Epithelial cell of proximal tubule (primary cell): ENCODE measurements around the gene GATAD2B. TPM values are rescaled to one million over a fixed set of nuclear protein-coding genes. Genes with fewer than 3 reads are reported as not detected.

Source experiments
- DNase-seq: peaks from one replicate; pipeline ENCODE4 v3.0.0-alpha.2; 2011; ENCODE audit warnings: low read depth
- H3K4me3 ChIP-seq: 2 replicates; pipeline ENCODE4 v1.5.1; 2011; ENCODE audit warnings: low read depth, mild to moderate bottlenecking, low read length
- total RNA-seq: library from RNA; depleted of rRNA; stranded (reverse); fragments of >200 nt; gene quantifications from 2 replicates; pipeline ENCODE4 v1.2.3, GENCODE V29; 2015
- TF ChIP-seq, protein P1 (sequence below): conservative IDR thresholded peaks from 2 replicates; pipeline ENCODE4 v1.5.1; 2012; ENCODE audit warnings: low read depth, mild to moderate bottlenecking, low read length

GATAD2B gene
- total RNA-seq, 1 donor from 2014 or later = 6.8 TPM

DNA sequence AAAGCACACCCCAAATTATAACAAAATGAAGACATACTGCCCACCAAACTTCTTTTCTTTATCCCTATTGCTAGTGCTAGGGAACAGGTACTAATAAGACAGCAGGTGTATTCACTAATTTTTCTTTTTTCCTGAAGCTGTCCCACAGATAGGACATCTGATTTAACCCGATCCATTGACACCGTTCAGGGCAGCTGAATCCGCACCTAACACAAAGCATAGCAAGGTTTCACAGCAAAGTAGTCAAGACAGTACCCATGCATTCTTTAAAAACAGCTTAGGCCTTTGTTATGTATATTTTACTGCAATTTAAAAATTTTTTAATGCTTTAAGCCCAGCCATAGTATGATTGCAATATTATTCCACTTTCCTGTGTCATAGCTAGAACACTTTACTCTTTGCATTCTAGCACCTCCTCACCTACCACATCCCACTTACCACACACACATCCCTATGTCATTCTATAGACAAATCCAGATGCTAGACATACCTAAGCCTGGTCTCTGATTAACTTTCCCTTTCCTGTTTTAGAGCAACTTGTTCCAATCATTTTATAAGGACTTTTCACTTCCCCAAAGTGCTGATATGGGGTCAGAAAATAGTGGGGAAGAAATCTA is 40.4 kb downstream of the GATAD2B start:
- H3K4me3 ChIP-seq = no peak overlapping the region
- DNase-seq = no peak
- TF ChIP-seq, protein P1, sequence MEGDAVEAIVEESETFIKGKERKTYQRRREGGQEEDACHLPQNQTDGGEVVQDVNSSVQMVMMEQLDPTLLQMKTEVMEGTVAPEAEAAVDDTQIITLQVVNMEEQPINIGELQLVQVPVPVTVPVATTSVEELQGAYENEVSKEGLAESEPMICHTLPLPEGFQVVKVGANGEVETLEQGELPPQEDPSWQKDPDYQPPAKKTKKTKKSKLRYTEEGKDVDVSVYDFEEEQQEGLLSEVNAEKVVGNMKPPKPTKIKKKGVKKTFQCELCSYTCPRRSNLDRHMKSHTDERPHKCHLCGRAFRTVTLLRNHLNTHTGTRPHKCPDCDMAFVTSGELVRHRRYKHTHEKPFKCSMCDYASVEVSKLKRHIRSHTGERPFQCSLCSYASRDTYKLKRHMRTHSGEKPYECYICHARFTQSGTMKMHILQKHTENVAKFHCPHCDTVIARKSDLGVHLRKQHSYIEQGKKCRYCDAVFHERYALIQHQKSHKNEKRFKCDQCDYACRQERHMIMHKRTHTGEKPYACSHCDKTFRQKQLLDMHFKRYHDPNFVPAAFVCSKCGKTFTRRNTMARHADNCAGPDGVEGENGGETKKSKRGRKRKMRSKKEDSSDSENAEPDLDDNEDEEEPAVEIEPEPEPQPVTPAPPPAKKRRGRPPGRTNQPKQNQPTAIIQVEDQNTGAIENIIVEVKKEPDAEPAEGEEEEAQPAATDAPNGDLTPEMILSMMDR = no peak

DNA sequence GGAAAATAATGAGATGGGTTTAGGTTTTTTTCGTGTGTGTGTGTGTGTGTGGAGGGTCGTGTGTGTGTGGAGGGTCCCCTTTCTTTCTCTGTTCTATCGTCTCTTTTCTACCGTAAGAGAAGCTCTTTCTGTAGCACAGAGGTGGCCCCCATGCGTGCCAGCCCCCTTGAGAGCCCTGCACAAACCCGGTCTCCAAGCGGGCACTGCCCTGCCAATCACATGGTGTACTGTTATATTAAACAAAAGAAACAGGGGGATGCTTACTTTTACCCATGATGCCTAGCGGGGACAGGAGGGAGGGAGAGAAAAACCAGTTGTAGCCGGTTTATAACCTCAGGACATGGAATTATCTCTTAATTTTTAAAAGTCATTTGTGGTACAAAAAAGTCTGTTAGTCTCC is 41.0 kb downstream of the GATAD2B start:
- H3K4me3 ChIP-seq = peak overlapping the region; percentile 11
- no peak for DNase-seq
- TF ChIP-seq, protein P1 = no peak

DNA sequence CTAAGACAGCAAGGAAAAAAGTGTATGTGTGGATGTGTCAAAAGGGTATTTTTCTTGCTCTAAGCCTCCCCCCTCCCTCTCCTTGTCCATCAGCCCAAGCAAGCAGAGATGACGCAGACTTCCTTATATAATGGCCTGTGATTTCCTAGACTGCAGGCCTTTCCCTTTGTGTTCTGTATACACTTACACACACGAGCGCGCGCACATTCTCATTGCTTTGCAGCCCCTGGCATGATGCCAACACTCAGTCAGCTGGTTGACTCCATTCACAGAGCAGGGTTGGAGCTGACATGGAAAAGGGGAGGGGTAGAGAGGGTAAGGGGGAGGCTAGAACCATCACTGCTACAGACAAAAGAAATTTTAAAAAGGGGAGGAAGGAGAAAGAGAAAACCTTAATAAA is 41.8 kb downstream of the GATAD2B start:
- TF ChIP-seq, protein P1 = no peak
- H3K4me3 ChIP-seq = peak overlapping the region; percentile 11
- peak; percentile 70 for DNase-seq

DNA sequence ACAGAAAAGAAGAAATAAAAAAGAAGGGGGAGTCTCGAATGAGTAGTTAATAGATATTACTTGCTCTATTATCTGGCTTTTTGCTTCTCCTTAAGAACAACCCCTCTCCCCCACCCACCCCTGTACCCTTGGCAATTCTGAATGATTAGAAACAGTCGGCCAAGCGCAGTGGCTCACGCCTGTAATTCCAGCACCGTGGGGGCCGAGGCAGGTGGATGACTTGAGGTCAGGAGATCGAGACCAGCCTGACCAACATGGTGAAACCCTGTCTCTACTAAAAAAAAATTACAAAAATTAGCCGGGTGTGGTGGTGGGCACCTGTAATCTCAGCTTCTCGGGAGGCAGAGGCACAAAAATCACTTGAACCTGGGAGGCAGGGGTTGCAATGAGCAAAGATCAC is 42.7 kb downstream of the GATAD2B start:
- TF ChIP-seq, protein P1 = no peak
- no peak for DNase-seq
- no peak overlapping the region for H3K4me3 ChIP-seq

DNA sequence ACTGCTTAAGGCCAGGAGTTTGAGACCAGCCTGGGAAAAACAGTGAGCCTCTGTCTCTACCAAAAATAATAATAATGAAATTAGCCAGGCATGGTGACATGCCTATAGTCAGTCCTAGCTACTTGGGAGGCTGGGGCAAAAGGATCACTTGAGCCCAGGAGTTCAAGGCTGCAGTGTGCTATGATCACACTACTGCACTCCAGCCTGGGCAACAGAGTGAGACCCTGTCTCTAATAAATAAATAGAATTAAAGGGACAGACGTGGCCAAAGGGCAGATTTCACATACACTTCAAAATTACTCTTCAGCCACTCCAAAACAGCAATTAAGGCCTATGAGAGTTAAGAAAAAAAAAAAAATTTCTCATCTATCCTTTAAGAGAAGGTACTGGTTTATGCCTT is 45.7 kb downstream of the GATAD2B start:
- TF ChIP-seq, protein P1 = no peak
- H3K4me3 ChIP-seq = no peak overlapping the region
- DNase-seq = no peak

DNA sequence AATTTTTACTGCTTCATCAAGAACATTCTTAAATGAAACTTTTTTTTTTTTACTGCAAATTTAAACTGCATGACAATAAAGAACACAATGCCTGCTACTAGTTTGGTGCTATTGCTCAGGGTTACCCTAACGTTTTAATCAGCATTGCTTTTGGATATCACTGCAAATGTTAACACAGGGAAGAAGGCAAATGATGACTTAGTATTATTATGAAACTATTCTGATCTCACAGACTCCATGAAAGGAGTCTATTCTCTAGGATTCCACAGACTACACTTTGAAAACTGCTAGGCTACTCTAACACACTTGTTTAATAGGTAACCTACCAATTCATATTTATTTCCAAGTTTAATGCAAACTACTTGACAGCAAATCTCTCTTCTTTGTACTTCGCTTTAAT is 49.8 kb downstream of the GATAD2B start:
- no peak for DNase-seq
- TF ChIP-seq, protein P1 = no peak
- no peak overlapping the region for H3K4me3 ChIP-seq

DNA sequence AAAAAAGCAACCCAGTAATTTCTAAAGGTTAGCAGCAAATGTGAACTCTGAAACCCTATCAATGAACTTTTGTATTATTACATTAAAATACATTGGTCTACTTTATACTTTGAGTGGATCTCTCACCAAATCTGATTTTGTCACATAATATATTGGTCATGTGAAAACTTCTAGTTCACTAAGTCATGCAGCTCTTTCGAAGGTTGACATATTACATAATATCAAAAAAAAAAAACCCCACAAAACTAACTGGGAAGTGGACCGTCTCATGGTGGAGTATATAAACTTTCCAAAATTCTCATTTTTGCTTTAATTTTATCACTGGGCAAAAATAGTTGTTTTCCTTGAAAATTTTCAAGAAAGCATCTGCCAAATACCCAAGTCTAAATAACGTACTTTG is 50.4 kb downstream of the GATAD2B start:
- no peak for DNase-seq
- TF ChIP-seq, protein P1 = no peak

More for the DNA sequence above, 50.4 kb downstream of the GATAD2B start:
- H3K4me3 ChIP-seq = no peak overlapping the region
